Activated T-cell treated with anti-CD3 and anti-CD28 coated beads for 24 hours (primary cell): ENCODE data around the gene SLC12A7.
"Not testable (repeated sequence)": the region's sequence is repeated elsewhere in the genome, so short reads cannot be mapped to it uniquely, and the experiment has no call there.

Experiments used
- DNase-seq: peaks from one replicate; pipeline ENCODE4 v3.0.0-alpha.2; 2020; ENCODE audit warnings: low read depth

The SLC12A7 gene

GRCh38 chr5:1095990-1096363, 15.9 kb downstream of the SLC12A7 start:
- no peak for DNase-seq

GRCh38 chr5:1095302-1095989, 16.4 kb downstream of the SLC12A7 start:
- DNase-seq, result no peak

- no peak for DNase-seq
These were observed 17.1 kb downstream of the SLC12A7 start for GRCh38 chr5:1094670-1095190.

GRCh38 chr5:1093361-1093760, 18.5 kb downstream of the SLC12A7 start:
- no peak for DNase-seq

GRCh38 chr5:1092122-1092521, 19.7 kb downstream of the SLC12A7 start:
- no peak for DNase-seq

GRCh38 chr5:1091632-1092031, 20.2 kb downstream of the SLC12A7 start:
- no peak for DNase-seq

- DNase-seq, result no peak
These were observed 21.3 kb downstream of the SLC12A7 start for GRCh38 chr5:1090538-1090937.

- DNase-seq, result no peak
These were observed 22.2 kb downstream of the SLC12A7 start for GRCh38 chr5:1089621-1090040.

- DNase-seq, result no peak
These were observed 22.7 kb downstream of the SLC12A7 start for GRCh38 chr5:1089146-1089545.

GRCh38 chr5:1088726-1089125, 23.1 kb downstream of the SLC12A7 start:
- DNase-seq, result no peak

GRCh38 chr5:1088031-1088430, 23.8 kb downstream of the SLC12A7 start:
- no peak for DNase-seq

- no peak for DNase-seq
These were observed 24.4 kb downstream of the SLC12A7 start for GRCh38 chr5:1087428-1087827.

- DNase-seq, result no peak
These were observed 25.0 kb downstream of the SLC12A7 start for GRCh38 chr5:1086871-1087270.

- DNase-seq, result no peak
These were observed 25.7 kb downstream of the SLC12A7 start for GRCh38 chr5:1086137-1086536.

- no peak for DNase-seq
These were observed 26.5 kb downstream of the SLC12A7 start for GRCh38 chr5:1085391-1085790.

GRCh38 chr5:1083823-1084605, 27.8 kb downstream of the SLC12A7 start:
- DNase-seq, result no peak

GRCh38 chr5:1083026-1083425, 28.8 kb downstream of the SLC12A7 start:
- not testable (repeated sequence) for DNase-seq

- no peak for DNase-seq
These were observed 30.3 kb downstream of the SLC12A7 start for GRCh38 chr5:1081519-1081918.

GRCh38 chr5:1080432-1080831, 31.4 kb downstream of the SLC12A7 start:
- no peak for DNase-seq

GRCh38 chr5:1079961-1080360, 31.9 kb downstream of the SLC12A7 start:
- no peak for DNase-seq

GRCh38 chr5:1079486-1079885, 32.4 kb downstream of the SLC12A7 start:
- no peak for DNase-seq

- no peak for DNase-seq
These were observed 33.0 kb downstream of the SLC12A7 start for GRCh38 chr5:1078851-1079250.

- no peak for DNase-seq
These were observed 33.7 kb downstream of the SLC12A7 start for GRCh38 chr5:1078206-1078605.
